GM12801 (cell line): ENCODE results near the gene MAP2.

Source experiments
- CTCF ChIP-seq: IDR thresholded peaks from one replicate; pipeline ENCODE4 v1.5.1; 2011; ENCODE audit warnings: control low read depth; ENCODE audit not compliant: insufficient read length; ENCODE audit errors: extremely low read depth

The MAP2 gene

GRCh38 chr2:209726311-209726710 is 302.5 kb downstream of the MAP2 start:
- TF ChIP-seq CTCF = no peak

- no peak for TF ChIP-seq CTCF
Observed at GRCh38 chr2:209727077-209727476, 303.2 kb downstream of the MAP2 start.

- no peak for TF ChIP-seq CTCF
Observed at GRCh38 chr2:209734805-209735204, 311.0 kb downstream of the MAP2 start.

GRCh38 chr2:209741953-209742352 is 318.1 kb downstream of the MAP2 start:
- no peak for TF ChIP-seq CTCF

GRCh38 chr2:209753020-209753419 is 329.2 kb downstream of the MAP2 start:
- no peak for TF ChIP-seq CTCF

- TF ChIP-seq CTCF = no peak
Observed at GRCh38 chr2:209757163-209757562, 333.3 kb downstream of the MAP2 start.

- TF ChIP-seq CTCF = no peak
Observed at GRCh38 chr2:209761566-209761965, 337.7 kb downstream of the MAP2 start.

- TF ChIP-seq CTCF = no peak
Observed at GRCh38 chr2:209762563-209762962, 338.7 kb downstream of the MAP2 start.
